Aorta (tissue), 5 donors: ENCODE measurements around the gene MRGPRD. TPM values are rescaled to one million over a fixed set of nuclear protein-coding genes. Genes with fewer than 3 reads are reported as not detected.
A peak's percentile ranks its signal among the peaks of the same experiment; 100 is the strongest.

Experiments used
- ATAC-seq: fragments of 200-7000 bp; cut with Tn5 transposase; one replicate; pipeline ENCODE4 v1.9.1; 2022; ENCODE audit warnings: moderate library complexity; ENCODE audit not compliant: low FRiP score
- DNase-seq, 2 donors: peaks; one replicate each; pipeline ENCODE4 v3.0.0-alpha.2; 2020
- H3K27ac ChIP-seq, 2 donors: one replicate each; pipeline ENCODE4 v1.5.1; 2013; ENCODE audit warnings: low read length in 2 of 2, mild to moderate bottlenecking in 2 of 2, moderate library complexity in 2 of 2, control low read depth in 1 of 2, inconsistent platforms in 1 of 2, low read depth in 1 of 2
- H3K27me3 ChIP-seq, 2 donors: one replicate each; pipeline ENCODE4 v1.6.1; 2013; ENCODE audit warnings: control low read depth in 1 of 2, low read length in 1 of 2, mild to moderate bottlenecking in 1 of 2, moderate library complexity in 1 of 2; ENCODE audit not compliant: insufficient read depth in 2 of 2, control insufficient read depth in 1 of 2
- H3K36me3 ChIP-seq, 2 donors: one replicate each; pipeline ENCODE4 v1.6.1; 2013; ENCODE audit warnings: control low read depth in 1 of 2, low read length in 1 of 2, mild to moderate bottlenecking in 1 of 2; ENCODE audit not compliant: insufficient read depth in 2 of 2, control insufficient read depth in 1 of 2
- H3K4me1 ChIP-seq, 2 donors: one replicate each; pipeline ENCODE4 v1.6.1; 2013; ENCODE audit warnings: low read length in 2 of 2, control low read depth in 1 of 2, mild to moderate bottlenecking in 1 of 2, moderate library complexity in 1 of 2; ENCODE audit not compliant: insufficient read depth in 2 of 2, control insufficient read depth in 1 of 2
- H3K4me3 ChIP-seq, 2 donors: one replicate each; pipeline ENCODE4 v1.5.1; 2013; ENCODE audit warnings: low read length in 2 of 2, control low read depth in 1 of 2, mild to moderate bottlenecking in 1 of 2
- H3K9me3 ChIP-seq: one replicate; pipeline ENCODE4 v1.6.1; 2013; ENCODE audit warnings: mild to moderate bottlenecking, low read length; ENCODE audit not compliant: control insufficient read depth
- WGBS, 2 donors: extraction: QIAGEN DNeasy Blood & Tissue Kit; methylation state at CpG; one replicate each; pipeline ENCODE4 v1.1.7; 2013; 5-methylcytosine and 5-hydroxymethylcytosine counted together
- intact Hi-C, 2 donors: fragments of 100-400 bp; cut with DNase I; formaldehyde crosslinking; loops; one replicate each; pipeline versions ENCODE4 v1.14.2 to v1.15.0; 2022
- long read RNA-seq, 2 donors: library from polyadenylated mRNA; unstranded; transcript quantifications; one replicate each; pipeline ENCODE4 v2.0.0, GENCODE V29; 2020 to 2021
- polyA plus RNA-seq, 2 donors: library from polyadenylated mRNA; stranded (reverse); fragments of 200-250 nt; gene quantifications; one replicate each; pipeline ENCODE4 v1.2.3, GENCODE V29; 2013
- total RNA-seq, 2 donors: library from RNA; stranded (reverse); fragmentation: NEBNext Ultra II Directional; extraction: Animal tissue kit (Norgen Biotek cat#: 25700); gene quantifications; one replicate each; pipeline ENCODE4 v1.2.1, GENCODE V29; 2021
- donor health status: healthy with polysubstance abuse.
- donor health status: Bipolar disorder and iron deficiency.
- donor health status: DM: no; HTN: no; CAD: no.
- donor health status: DM: no; HTN: no; CAD: no.
- donor health status: DM: yes; HTN: yes; CAD: no.

Gene MRGPRD, protein sequence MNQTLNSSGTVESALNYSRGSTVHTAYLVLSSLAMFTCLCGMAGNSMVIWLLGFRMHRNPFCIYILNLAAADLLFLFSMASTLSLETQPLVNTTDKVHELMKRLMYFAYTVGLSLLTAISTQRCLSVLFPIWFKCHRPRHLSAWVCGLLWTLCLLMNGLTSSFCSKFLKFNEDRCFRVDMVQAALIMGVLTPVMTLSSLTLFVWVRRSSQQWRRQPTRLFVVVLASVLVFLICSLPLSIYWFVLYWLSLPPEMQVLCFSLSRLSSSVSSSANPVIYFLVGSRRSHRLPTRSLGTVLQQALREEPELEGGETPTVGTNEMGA
- under 1 TPM in 1 of 2 donors, not detected in 1; 0.49 TPM for total RNA-seq
- not detected for polyA plus RNA-seq
- long read RNA-seq, donor 1, result 0 reads
- long read RNA-seq, donor 2, result 0 reads

DNA sequence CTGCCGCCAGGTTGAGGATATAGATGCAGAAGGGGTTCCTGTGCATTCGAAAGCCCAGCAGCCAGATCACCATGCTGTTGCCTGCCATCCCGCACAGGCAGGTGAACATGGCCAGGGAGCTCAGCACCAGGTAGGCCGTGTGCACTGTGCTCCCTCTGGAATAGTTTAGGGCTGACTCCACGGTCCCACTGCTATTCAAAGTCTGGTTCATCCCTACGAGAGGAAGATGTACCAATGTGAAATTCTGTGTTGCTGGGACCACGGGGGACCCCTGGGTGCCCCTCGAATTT, at the start of gene MRGPRD:
TSS of gene MRGPRD (minus strand) at position 211 of the 290 bp plus-strand sequence. CDS start at position 211, 0 bp downstream.
- Histone ChIP-seq H3K36me3 (no peaks in the 10 kb centered on the region), H3K27me3 (no peaks in the 10 kb centered on the region), H3K4me1 (no peaks in the 10 kb centered on the region), H3K9me3 (no peaks in the 10 kb centered on the region), H3K27ac (no peak within 1 kb of the TSS), H3K4me3 (no peak within 1 kb of the TSS)
- WGBS, 2 donors, result 87 to 88% methylated on average over 8 of the region's 8 CpGs
- ATAC-seq (no peak), DNase-seq (peak in 1 of 2 donors; percentile 20)
- intact Hi-C loops, result no loop called here

DNA sequence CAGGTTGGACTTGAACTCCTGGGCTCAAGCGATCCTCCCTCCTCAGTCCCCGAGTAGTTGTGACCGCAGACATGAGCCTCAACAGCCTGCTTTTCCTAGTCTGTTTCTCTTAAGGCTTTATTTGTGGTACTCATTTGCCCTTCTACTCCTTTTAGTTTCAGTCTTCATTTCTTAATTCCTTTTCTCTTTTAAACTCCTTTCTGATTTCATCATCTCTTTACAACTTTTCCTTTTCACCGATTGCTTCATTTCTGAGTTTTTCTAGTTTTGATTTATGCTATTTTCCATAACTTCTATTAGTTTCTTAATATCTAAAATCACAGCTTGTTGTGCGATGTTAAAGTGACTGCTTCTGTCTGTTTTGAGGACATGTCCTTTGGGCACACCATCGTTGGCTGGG, 49.5 kb upstream of the MRGPRD start:
- no peak overlapping the region for H3K27ac ChIP-seq
- no peaks in the 10 kb centered on the region for H3K27me3 ChIP-seq
- no peak for ATAC-seq
- H3K36me3 ChIP-seq, result no peaks in the 10 kb centered on the region
- H3K4me3 ChIP-seq, result no peak overlapping the region
- intact Hi-C loops, result no loop called here
- H3K9me3 ChIP-seq, result no peaks in the 10 kb centered on the region
- DNase-seq, result no peak
- WGBS, 2 donors, result 76 to 78% methylated on average over 6 of the region's 6 CpGs
- no peaks in the 10 kb centered on the region for H3K4me1 ChIP-seq

DNA sequence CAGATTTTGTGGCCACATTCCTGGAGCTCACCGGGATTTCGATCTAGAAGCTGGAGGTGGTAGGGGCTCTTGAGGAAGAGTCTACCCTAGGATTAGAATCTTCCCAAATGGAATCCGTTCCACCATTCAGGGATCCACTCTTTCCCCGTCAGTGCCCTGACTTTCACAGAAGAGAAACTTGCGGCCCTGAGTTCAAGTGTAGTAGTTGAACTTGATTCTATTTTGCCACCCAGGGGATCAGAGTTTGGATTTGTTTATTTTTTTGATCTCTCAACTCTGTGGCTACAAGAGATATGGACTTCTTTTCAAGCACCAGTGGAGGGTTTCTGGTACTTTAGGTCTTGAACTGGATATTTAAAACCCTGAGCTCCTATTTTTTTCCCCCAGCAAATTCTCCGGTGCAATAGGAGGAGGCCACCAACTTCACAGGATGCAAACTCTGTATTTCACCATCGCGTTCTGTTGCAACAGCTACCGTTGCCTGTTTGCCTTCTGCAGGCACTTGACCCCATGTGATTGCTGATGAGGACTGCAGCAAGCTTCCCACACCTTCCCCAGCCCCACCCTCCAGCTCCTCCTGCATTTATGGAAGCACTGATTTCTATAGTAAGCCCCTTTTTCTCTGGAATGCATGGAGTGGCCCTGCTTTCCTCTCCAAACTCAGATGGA, 47.1 kb upstream of the MRGPRD start:
- Histone ChIP-seq H3K4me3 (no peak overlapping the region), H3K4me1 (no peaks in the 10 kb centered on the region), H3K27ac (no peak overlapping the region), H3K27me3 (no peaks in the 10 kb centered on the region), H3K36me3 (no peaks in the 10 kb centered on the region), H3K9me3 (no peaks in the 10 kb centered on the region)
- ATAC-seq, result no peak
- intact Hi-C loops, result no loop called here
- 80% methylated on average over 9 of the region's 9 CpGs for WGBS, 2 donors
- DNase-seq, result no peak

DNA sequence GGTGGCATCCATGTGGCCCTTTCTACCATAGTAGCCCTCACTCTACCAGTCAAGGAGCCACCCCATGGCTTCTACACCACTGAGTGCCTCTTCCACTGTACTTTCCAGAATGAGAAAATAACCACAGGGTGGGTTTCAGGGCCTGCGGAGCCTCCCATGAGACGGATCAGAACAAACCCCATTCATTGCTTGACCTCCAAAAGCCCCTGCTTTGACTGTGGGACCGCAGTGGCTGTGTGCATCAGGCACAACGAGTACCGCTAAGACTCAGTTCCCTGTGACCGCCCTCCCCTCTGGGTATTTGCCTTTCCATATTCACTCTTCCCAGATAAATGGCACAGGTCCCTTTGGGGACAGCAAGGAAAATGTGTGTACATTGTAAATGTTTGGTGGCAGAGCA, 43.7 kb upstream of the MRGPRD start:
- Histone ChIP-seq H3K4me3 (no peak overlapping the region), H3K27ac (no peak overlapping the region), H3K36me3 (no peaks in the 10 kb centered on the region), H3K4me1 (no peaks in the 10 kb centered on the region), H3K9me3 (no peaks in the 10 kb centered on the region), H3K27me3 (no peaks in the 10 kb centered on the region)
- no peak for DNase-seq
- intact Hi-C loops, result no loop called here
- ATAC-seq, result no peak
- WGBS, 2 donors, result 95 to 96% methylated on average over 6 of the region's 6 CpGs

DNA sequence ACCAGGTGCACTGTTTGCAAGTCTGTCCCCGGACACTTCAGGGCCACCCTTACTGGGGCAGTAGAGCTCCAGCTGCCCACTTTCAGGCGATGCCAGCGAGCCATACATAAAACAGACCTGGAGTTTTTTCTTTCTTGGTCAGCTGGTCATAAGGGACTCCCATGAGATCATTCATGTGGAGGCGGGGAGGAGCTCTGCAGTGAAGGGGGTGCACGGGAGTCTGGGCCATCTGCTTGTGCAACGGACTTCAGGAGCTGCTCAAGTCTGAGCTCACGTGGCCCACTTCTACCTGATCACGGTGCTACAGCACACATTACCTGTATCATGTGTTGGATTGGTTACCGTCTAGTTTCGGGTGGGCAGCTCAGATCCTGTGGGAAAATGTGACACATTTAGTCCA, 41.5 kb upstream of the MRGPRD start:
- Histone ChIP-seq H3K27ac (no peak overlapping the region), H3K36me3 (no peaks in the 10 kb centered on the region), H3K4me1 (no peaks in the 10 kb centered on the region), H3K4me3 (no peak overlapping the region), H3K27me3 (no peaks in the 10 kb centered on the region), H3K9me3 (no peaks in the 10 kb centered on the region)
- ATAC-seq (peak; percentile 42), DNase-seq (peak in 1 of 2 donors; percentile 75)
- intact Hi-C loops, result no loop called here
- WGBS, 2 donors, result 22 to 23% methylated on average over 10 of the region's 10 CpGs

DNA sequence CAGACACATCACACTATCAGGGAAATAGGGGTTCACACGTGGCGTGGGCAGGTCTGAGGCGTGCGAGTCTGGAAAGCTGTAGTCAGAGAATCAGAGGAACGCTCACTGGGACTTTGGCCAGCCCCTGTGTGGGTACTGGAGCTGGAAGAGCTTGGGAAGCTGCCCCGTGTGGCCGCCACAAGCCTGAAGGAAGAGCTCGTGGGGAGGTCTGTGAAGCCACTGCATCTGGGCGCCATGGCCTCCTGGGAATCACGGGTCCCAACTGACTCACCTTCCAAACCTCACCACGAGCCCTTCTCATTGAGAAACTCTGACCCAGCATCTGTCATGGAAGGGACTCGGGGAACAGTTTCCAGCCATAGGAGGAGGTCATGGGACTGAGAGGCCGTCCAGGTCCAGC, 38.1 kb upstream of the MRGPRD start:
- ATAC-seq, result no peak
- peak overlapping the region in 1 of 2 donors; percentile 39 for H3K27ac ChIP-seq
- 10 to 13% methylated on average over 13 of the region's 13 CpGs for WGBS, 2 donors
- H3K4me1 ChIP-seq, result no peaks in the 10 kb centered on the region
- no peaks in the 10 kb centered on the region for H3K9me3 ChIP-seq
- no peak overlapping the region for H3K4me3 ChIP-seq
- no peaks in the 10 kb centered on the region for H3K27me3 ChIP-seq
- no peaks in the 10 kb centered on the region for H3K36me3 ChIP-seq
- intact Hi-C loops, result no loop called here
- DNase-seq, result peak; percentile 72 to 88

DNA sequence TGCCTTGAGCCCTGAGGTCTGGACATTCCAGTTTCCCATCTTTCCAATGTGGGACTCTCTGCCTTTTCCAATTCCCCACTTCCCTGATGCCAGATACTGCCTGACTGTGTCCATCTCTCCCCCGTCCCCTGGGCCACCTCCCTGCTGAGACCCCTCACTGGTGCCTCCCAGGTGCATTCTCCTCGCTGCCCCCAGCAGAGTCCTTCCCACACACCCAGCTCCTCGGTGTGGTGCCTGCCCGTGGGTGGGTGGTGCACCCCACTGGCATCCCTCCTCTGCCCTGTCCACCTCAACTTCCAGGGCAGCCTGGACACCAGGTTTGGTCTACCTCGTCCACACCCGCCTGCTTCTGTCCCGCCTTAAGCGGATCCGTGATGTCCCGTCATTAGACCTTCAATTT, 37.2 kb upstream of the MRGPRD start:
- no peaks in the 10 kb centered on the region for H3K9me3 ChIP-seq
- no peaks in the 10 kb centered on the region for H3K4me1 ChIP-seq
- intact Hi-C loops, result no loop called here
- ATAC-seq, result no peak
- no peaks in the 10 kb centered on the region for H3K36me3 ChIP-seq
- H3K4me3 ChIP-seq, result no peak overlapping the region
- DNase-seq, result no peak
- WGBS, 2 donors, result 90 to 92% methylated on average over 10 of the region's 10 CpGs
- no peak overlapping the region for H3K27ac ChIP-seq
- H3K27me3 ChIP-seq, result no peaks in the 10 kb centered on the region

DNA sequence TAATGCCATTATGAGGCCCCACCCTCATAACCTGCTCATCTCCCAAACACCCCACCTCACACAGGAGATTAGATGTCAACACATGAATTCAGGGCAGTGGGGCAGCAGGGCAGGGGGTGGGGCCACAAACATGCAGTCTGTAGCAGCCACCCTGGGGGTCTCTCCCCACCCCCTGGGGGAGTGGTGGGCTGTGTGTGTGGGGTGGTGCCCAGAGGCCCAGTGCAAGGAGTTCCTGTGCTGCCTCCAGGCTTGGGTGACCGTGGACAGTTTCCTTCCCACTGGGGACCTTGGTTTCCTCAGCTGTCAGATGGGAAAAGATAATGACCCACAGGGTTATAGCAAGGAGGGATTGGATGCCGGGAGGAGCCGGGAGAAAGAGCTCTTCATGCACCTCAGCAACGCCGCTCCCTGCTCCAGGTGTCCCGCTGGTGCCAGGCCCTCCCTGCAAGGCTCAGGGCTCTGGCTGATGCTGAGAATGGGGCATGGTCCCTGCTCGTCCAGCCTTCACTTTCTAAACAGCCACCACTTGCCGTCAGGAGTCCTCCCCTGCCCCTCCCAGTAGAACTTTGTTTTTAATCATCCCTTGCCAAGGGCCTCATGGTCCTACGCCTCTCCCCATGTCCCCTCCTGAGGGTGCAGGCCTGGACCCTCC, 34.2 kb upstream of the MRGPRD start:
- ATAC-seq, result no peak
- WGBS, 2 donors, result 80 to 82% methylated on average over 9 of the region's 9 CpGs
- Histone ChIP-seq H3K36me3 (no peaks in the 10 kb centered on the region), H3K4me3 (no peak overlapping the region), H3K27ac (peak overlapping the region; percentile 20 to 71), H3K9me3 (no peaks in the 10 kb centered on the region), H3K4me1 (no peaks in the 10 kb centered on the region), H3K27me3 (no peaks in the 10 kb centered on the region)
- intact Hi-C loops, result loop anchor here (5.0 kb wide), 4 partner anchors 32 to 88 kb away; partner anchors contain the start of gene TPCN2 (in 1 of the 2)
- DNase-seq, result no peak
